ENCODE results near the gene BIRC5.

DNA sequence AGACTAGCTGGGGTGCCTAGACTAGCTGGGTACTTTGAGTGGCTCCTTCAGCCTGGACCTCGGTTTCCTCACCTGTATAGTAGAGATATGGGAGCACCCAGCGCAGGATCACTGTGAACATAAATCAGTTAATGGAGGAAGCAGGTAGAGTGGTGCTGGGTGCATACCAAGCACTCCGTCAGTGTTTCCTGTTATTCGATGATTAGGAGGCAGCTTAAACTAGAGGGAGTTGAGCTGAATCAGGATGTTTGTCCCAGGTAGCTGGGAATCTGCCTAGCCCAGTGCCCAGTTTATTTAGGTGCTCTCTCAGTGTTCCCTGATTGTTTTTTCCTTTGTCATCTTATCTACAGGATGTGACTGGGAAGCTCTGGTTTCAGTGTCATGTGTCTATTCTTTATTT lies 9.0 kb downstream of the BIRC5 start:
- TF ChIP-seq EZH2 (IDR thresholded peaks at IDR 0.05) (no peak), POLR2AphosphoS5 (IDR thresholded peaks at IDR 0.05; ENCODE audit: borderline replicate concordance, low read depth, low read length) (no peak), FOXP2 (optimal IDR thresholded peaks at IDR 0.05; ENCODE audit: control extremely low read depth, extremely low read length, insufficient read depth) (no peak)

All from SK-N-MC (cell line).